Endometrium (tissue), 2 donors: Measurements from ENCODE around the gene CPM.
A peak's percentile ranks its signal among the peaks of the same experiment; 100 is the strongest.

ENCODE experiments used
- FAIRE-seq: peaks from 2 replicates; lab custom pipeline; 2012; peaks lifted over from hg19 to GRCh38; lab: Jason Lieb, UNC
- donor health status: control.
- donor health status: control.

Gene CPM

DNA sequence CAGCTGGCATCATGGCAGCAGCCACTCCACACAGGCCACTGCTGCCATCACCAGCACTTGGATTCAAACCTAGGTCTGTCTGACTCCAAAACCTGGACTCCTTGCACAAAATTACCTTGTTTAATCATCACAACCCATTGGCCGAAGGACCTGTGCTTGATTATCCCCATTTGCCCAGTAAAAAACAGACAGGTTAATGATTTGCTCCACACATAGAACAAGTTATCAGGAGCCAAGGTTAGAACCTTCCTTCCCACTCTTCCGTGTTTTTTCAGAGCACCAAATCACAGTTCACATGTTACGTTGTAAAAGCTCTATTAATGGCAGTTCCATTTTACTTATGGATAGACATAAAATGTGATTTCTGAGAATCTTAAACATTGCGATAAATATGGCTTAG, 23.5 kb upstream of the CPM start:
- FAIRE-seq, result no peak

- FAIRE-seq, result no peak
Observed at GRCh38 chr12:68954811-68955210, 21.8 kb upstream of the CPM start.

DNA sequence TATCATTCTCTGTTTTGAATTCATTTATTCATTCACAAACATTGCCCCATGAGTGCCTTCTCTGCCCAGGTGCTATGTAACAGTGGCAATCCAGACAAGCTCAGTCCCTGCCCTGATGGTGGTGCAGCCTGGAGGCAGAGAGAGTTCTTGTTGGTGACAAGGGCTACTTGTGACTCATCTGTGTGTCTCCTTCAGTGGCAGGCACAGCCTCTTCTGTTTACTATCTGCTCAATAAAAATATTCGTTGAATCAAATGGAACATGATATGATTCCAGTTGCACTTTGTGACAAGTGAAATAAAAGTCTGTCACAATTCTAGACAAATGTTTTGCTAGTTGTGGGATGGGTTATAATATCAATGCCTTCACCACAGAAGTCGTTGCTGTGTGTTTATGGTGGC, 20.6 kb upstream of the CPM start:
- no peak for FAIRE-seq

DNA sequence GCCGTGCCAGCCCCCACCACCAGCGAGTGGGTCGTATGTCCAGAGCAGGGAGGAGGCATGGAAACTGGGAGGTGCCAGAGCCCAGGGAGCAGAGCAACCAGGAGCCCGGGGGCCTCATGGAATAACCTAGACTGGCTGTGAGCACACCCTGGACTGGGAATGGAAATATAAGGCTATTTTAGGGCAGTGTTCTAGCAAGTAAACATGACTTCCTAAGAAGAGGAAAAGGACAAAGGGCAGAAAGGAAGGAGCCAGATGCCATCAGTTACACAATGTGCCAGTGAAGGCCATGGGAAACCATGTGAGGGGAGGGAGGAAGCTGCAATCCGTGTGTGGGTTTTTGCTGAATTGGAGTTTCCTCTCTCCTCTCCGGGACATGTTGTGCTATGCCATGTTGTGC, 18.7 kb upstream of the CPM start:
- no peak for FAIRE-seq

GRCh38 chr12:68950511-68950910, 17.5 kb upstream of the CPM start:
- FAIRE-seq, result no peak

- FAIRE-seq, result no peak
Observed at GRCh38 chr12:68945255-68945654, 12.3 kb upstream of the CPM start.

DNA sequence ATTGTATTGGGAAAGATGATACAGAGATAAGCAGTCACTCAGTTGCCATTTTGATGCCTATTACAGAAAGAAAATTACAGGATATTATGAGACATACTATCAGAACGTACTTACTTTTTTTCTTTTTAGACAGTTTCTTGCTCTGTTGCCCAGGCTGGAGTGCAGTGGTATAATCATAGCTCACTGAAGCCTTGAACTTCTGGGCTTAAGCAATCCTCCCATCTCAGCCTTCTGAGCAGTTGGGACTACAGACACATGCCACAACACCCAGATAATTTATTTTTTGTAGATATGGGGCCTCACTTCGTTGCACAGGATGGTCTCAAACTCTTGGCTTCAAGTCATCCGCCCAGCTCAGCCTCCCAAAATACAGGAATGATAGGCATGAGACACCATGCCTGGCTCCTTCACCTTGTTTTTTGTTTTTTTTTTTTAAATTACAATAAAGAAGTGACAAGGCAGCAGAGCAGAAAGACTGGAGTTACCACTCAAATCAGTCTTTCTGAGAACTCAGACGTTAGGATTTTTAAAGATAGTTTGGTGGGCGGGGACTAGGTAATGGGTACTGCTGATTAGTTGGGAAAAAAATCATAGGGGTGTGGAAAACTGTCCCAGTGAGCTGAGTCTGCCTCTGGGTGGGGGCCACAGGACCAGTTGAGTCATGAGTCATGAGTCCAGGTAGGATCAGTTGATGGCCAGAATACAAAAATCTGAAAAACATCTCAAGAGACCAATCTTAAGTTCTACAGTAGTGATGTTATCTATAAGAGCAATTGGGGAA, 11.5 kb upstream of the CPM start:
- no peak for FAIRE-seq

DNA sequence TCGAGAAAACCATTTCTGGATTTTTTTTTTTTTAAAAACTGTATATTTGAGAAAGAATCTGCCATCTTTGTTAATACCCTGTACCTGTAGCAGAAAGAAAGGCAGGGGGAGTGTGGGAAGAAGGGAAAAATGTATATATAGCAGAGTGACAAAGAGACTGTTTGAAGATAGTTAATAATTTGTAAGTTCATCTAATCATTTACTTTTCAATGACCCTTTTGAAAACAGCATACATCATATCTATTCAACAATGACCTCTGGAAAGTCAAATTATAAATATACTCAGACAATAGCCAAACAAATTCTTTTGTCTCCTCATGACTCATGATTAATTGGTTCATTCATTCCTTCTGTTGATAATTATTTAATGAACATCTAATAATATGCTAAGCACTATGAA, 10.9 kb upstream of the CPM start:
- FAIRE-seq, result peak; percentile 43

- FAIRE-seq, result no peak
Observed at GRCh38 chr12:68940731-68941130, 7.8 kb upstream of the CPM start.

DNA sequence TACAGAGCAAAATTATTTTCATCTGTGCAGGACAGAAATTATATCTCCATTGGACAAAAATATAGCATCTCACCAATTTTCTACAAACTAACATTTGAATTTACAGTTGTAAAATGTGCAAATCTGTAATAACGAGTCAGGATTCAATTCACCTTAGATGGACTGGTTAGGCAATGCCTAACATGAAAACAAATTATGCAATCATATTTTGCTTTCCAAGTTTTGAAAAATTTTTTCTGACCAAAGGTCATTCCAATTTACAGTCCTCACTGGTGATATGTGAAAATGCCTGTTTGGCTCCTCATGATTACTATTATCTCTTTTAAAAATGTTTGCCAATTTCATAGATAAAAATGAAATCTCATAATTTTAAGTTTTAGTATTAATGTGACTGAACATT, 6.5 kb upstream of the CPM start:
- no peak for FAIRE-seq

DNA sequence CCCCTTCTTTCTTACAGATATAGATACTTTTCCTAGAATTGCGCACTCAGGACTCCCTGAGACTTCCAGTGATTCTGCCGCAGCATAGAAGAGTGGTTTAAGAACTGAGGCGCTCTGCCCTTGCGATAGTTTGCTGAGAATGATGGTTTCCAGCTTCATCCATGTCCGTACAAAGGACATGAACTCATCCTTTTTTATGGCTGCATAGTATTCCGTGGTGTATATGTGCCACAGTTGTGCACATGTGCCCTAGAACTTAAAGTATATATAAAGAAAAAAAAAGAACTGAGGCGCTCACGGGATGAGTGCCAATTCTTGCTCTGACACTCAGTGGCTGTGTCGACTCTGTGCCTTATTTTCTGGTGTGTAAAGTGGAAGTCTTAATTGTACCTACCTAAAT, 1.4 kb upstream of the CPM start:
- FAIRE-seq, result no peak

GRCh38 chr12:68932128-68932960, 627 bp downstream of the CPM start:
- FAIRE-seq, result no peak

GRCh38 chr12:68930178-68930577, 2.8 kb downstream of the CPM start:
- no peak for FAIRE-seq

DNA sequence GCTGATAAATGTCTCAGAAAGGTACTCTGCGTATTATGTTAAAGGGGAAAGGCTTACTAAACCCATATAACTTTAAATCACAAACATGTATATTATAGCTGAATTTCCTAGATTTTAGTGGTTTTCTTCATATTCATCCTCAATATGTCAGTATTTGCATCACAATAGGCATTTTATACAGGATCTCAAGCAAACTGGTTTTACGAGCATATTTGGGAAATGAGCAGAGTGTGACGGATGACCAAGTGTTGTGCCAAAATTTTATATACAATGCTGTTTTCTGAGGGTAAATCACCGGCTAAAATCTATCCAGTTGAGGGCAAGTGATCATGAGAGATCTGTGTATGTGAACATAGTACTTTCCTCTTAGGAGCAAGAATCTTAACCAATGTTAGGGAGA, 8.4 kb downstream of the CPM start:
- no peak for FAIRE-seq

GRCh38 chr12:68919581-68920239, 13.3 kb downstream of the CPM start:
- no peak for FAIRE-seq

GRCh38 chr12:68918960-68919359, 14.0 kb downstream of the CPM start:
- FAIRE-seq, result no peak

- no peak for FAIRE-seq
Observed at GRCh38 chr12:68915055-68915454, 17.9 kb downstream of the CPM start.

- FAIRE-seq, result no peak
Observed at GRCh38 chr12:68913682-68914081, 19.3 kb downstream of the CPM start.

GRCh38 chr12:68912916-68913315, 20.1 kb downstream of the CPM start:
- FAIRE-seq, result no peak

DNA sequence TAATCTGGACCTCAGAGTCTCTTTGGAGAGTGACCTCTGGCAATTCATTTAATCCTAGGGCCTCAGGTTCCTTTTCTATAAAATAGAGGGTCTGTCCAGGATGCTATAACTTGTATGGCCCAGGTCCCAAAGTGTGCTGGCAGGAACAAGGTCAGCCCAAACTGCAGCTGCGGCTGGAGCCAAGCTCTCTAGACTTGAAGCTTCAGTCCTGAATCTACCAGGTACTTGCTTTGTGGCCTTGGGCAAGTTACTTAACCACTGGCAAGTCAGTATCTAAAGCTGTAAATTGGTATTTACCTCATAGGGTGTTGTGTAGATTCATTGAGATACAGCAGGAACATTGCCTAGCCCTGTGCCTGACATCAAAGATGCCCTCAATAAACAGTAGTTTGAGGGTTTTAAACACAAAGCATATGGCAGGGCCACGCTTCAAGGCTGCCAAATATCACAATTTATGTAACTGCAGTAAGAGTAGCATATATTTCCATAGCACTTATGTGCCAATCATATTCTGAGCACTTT, 21.7 kb downstream of the CPM start:
- no peak for FAIRE-seq

DNA sequence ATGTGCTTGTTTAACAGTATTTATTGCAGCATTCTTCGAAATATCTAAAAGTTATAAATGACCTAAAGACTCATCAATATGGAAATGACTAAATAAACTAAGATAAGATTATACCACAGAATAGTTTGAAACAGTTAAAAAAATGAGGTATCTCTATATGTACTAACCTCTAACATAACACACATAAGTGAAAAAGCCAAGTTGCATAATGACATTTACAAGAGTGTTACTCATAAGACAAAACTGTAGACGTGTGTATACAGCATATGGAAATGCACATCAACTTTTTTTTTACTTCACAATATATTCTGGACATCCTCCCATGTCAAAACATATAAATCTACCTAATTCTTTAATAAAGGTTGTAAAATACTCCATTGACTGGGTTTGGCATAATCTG, 22.8 kb downstream of the CPM start:
- FAIRE-seq, result no peak

DNA sequence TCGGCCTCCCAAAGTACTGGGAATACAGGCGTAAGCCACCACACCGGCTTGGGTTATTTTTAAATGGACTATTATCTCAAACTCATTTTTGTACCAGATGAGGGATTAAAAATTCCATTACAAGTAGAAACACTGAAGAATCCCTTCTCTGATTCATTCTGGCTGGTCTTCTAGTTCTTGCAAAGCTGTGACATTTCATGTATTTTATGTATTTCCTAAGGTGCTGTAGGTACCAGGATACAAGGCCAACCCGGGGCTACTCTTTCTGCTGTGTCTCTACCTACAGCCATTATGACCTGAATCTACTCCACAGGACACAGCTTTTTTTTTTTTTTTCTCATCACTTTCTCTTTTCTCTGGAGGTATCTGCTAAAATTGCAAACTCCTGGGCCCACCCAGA, 24.9 kb downstream of the CPM start:
- FAIRE-seq, result no peak

DNA sequence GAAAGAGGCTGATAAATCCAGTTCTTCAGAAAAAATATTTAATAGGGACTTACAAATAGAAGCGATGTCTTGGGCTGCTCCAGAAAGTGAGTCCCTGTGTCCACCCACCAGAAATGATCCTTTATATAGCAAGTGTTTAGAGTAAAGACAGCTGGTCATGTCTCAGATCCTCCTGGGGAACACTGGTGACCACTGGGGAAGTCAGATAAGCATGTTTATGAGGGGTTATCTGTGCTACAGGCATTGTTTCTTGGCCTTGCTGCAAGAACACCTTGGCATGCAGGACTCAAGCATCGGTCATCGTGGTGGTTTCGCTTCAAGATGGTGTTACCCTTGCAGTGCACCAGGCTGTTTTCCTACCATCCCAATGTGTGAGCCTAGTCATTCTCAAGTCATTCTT, 27.2 kb downstream of the CPM start:
- no peak for FAIRE-seq
